IMR-90 (cell line): ENCODE data around the gene UBL4A. TPM values are rescaled to one million over a fixed set of nuclear protein-coding genes. Genes with fewer than 3 reads are reported as not detected.

Experiments
- ATAC-seq: fragments of 200-7000 bp; cut with Tn5 transposase; 2 replicates; pipeline ENCODE4 v1.9.1; 2020; ENCODE audit warnings: low read depth, mild to moderate bottlenecking, moderate library complexity
- BruUV-seq: library from RNA; stranded (reverse); fragments of 400-500 nt; replicated peaks from 2 replicates; lab custom pipeline; 2021; lab: Mats Ljungman, UMichigan
- CTCF ChIA-PET: fragments of 300-600 bp; formaldehyde crosslinking; extraction: SDS; loops from one replicate; lab custom pipeline; 2021; ENCODE audit warnings: antibody characterized with exemption; lab: Yijun Ruan, JAX
- POLR2A ChIA-PET: fragments of 300-600 bp; sonication (Branson Sonifier 250); formaldehyde crosslinking; loops from one replicate; lab custom pipeline; 2022; ENCODE audit warnings: antibody characterized with exemption; ENCODE audit not compliant: unreplicated experiment; lab: Charles Lee
- DNase-seq: peaks from one replicate; pipeline ENCODE4 v3.0.0; 2013
- H2AFZ ChIP-seq: replicated peaks from 2 replicates; pipeline ENCODE3; 2013; ENCODE audit warnings: low read length, mild to moderate bottlenecking; ENCODE audit not compliant: poor library complexity
- H2AK5ac ChIP-seq: 2 replicates; pipeline ENCODE4 v1.6.1; 2013; ENCODE audit warnings: low read depth, low read length, inconsistent platforms
- H2AK9ac ChIP-seq: replicated peaks from 2 replicates; pipeline ENCODE3; 2013; ENCODE audit warnings: mild to moderate bottlenecking, low read depth, low read length, moderate library complexity; ENCODE audit not compliant: poor library complexity
- H2BK120ac ChIP-seq: 2 replicates; pipeline ENCODE4 v1.6.1; 2013; ENCODE audit warnings: low read depth, low read length, inconsistent platforms
- H2BK15ac ChIP-seq: 3 replicates; pipeline ENCODE4 v1.6.1; 2013; ENCODE audit warnings: low read depth, low read length, inconsistent platforms
- H2BK20ac ChIP-seq: 2 replicates; pipeline ENCODE4 v1.6.1; 2013; ENCODE audit warnings: low read depth, mild to moderate bottlenecking, inconsistent platforms, low read length, moderate library complexity
- H2BK5ac ChIP-seq: 2 replicates; pipeline ENCODE4 v1.6.1; 2013; ENCODE audit warnings: mild to moderate bottlenecking, low read depth, low read length, inconsistent platforms; ENCODE audit not compliant: poor library complexity, severe bottlenecking
- H3K14ac ChIP-seq: replicated peaks from 2 replicates; pipeline ENCODE4 v1.6.1; 2013; ENCODE audit warnings: low read depth, low read length, inconsistent platforms
- H3K18ac ChIP-seq: 2 replicates; pipeline ENCODE4 v1.6.1; 2013; ENCODE audit warnings: low read depth, low read length, control low read depth
- H3K23ac ChIP-seq: 2 replicates; pipeline ENCODE4 v1.6.1; 2013; ENCODE audit warnings: low read depth, low read length, inconsistent platforms
- H3K27ac ChIP-seq: 2 replicates; pipeline ENCODE4 v1.5.1; 2013; ENCODE audit warnings: mild to moderate bottlenecking, control low read depth, low read length; ENCODE audit not compliant: insufficient read depth
- H3K27me3 ChIP-seq: 2 replicates; pipeline ENCODE4 v1.6.1; 2013; ENCODE audit warnings: low read length; ENCODE audit not compliant: control insufficient read depth, insufficient read depth
- H3K36me3 ChIP-seq: 2 replicates; pipeline ENCODE4 v1.6.1; 2013; ENCODE audit warnings: low read length, mixed read lengths; ENCODE audit not compliant: control insufficient read depth, insufficient read depth
- H3K4ac ChIP-seq: 2 replicates; pipeline ENCODE4 v1.6.1; 2013; ENCODE audit warnings: low read depth, low read length, inconsistent platforms
- H3K4me1 ChIP-seq: 2 replicates; pipeline ENCODE4 v1.6.1; 2013; ENCODE audit warnings: low read length, mixed read lengths; ENCODE audit not compliant: control insufficient read depth, insufficient read depth
- H3K4me2 ChIP-seq: 2 replicates; pipeline ENCODE4 v1.6.1; 2013; ENCODE audit warnings: low read depth, mild to moderate bottlenecking, control low read depth, low read length, moderate library complexity
- H3K4me3 ChIP-seq: 2 replicates; pipeline ENCODE4 v1.5.1; 2013; ENCODE audit warnings: low read depth, mild to moderate bottlenecking, control low read depth, low read length, moderate library complexity; ENCODE audit not compliant: insufficient read depth
- H3K56ac ChIP-seq: 2 replicates; pipeline ENCODE4 v1.6.1; 2013; ENCODE audit warnings: low read length, inconsistent platforms; ENCODE audit not compliant: insufficient read depth; ENCODE audit errors: extremely low read depth
- H3K79me1 ChIP-seq, 2 experiments: 2 replicates each; pipeline ENCODE4 v1.6.1; 2013; ENCODE audit warnings: low read length in 2 of 2, inconsistent platforms in 1 of 2, low read depth in 1 of 2
- H3K9ac ChIP-seq: 2 replicates; pipeline ENCODE4 v1.6.1; 2013; ENCODE audit warnings: low read depth, low read length, control low read depth
- H3K9me1 ChIP-seq: 2 replicates; pipeline ENCODE4 v1.6.1; 2013; ENCODE audit warnings: low read length, inconsistent platforms; ENCODE audit not compliant: insufficient read depth
- H3K9me3 ChIP-seq: 2 replicates; pipeline ENCODE4 v1.6.1; 2013; ENCODE audit warnings: low read length; ENCODE audit not compliant: control insufficient read depth, insufficient read depth
- H4K20me1 ChIP-seq: 2 replicates; pipeline ENCODE4 v1.6.1; 2013; ENCODE audit warnings: low read length, inconsistent platforms; ENCODE audit not compliant: insufficient read depth
- H4K5ac ChIP-seq: 2 replicates; pipeline ENCODE4 v1.6.1; 2013; ENCODE audit warnings: mild to moderate bottlenecking, low read depth, low read length, control low read depth
- H4K8ac ChIP-seq, 2 experiments: 2 replicates each; pipeline ENCODE4 v1.6.1; 2013; ENCODE audit warnings: low read depth in 2 of 2, low read length in 2 of 2, control low read depth in 1 of 2, inconsistent platforms in 1 of 2
- H4K91ac ChIP-seq: 2 replicates; pipeline ENCODE4 v1.6.1; 2013; ENCODE audit warnings: low read depth, low read length, inconsistent platforms; ENCODE audit not compliant: insufficient read depth
- BHLHE40 ChIP-seq: fragments of 150-350 bp; IDR thresholded peaks from 2 replicates; pipeline ENCODE4 v1.6.1; 2016; ENCODE audit warnings: mild to moderate bottlenecking, low read depth, low read length
- CEBPB ChIP-seq: IDR thresholded peaks from 2 replicates; pipeline ENCODE4 v1.6.1; 2012; ENCODE audit warnings: low read depth, low read length, improper control_type of control experiment
- CHD1 ChIP-seq: IDR thresholded peaks from 2 replicates; pipeline ENCODE4 v1.6.1; 2012; ENCODE audit warnings: low read depth, low read length, improper control_type of control experiment
- ELK1 ChIP-seq: fragments of 150-350 bp; IDR thresholded peaks from 2 replicates; pipeline ENCODE4 v1.6.1; 2016; ENCODE audit warnings: low read depth, mild to moderate bottlenecking, low read length, moderate library complexity, borderline replicate concordance
- FOS ChIP-seq: fragments of 150-350 bp; IDR thresholded peaks from 2 replicates; pipeline ENCODE4 v1.6.1; 2016; ENCODE audit warnings: low read depth, low read length
- MAFK ChIP-seq: IDR thresholded peaks from 2 replicates; pipeline ENCODE4 v1.6.1; 2012; ENCODE audit warnings: low read depth, low read length, improper control_type of control experiment
- MAZ ChIP-seq: IDR thresholded peaks from 2 replicates; pipeline ENCODE4 v1.6.1; 2012; ENCODE audit warnings: low read depth, mild to moderate bottlenecking, low read length, improper control_type of control experiment, moderate library complexity, borderline replicate concordance
- POLR2A ChIP-seq: IDR thresholded peaks from 2 replicates; pipeline ENCODE4 v1.6.1; 2012; ENCODE audit warnings: mild to moderate bottlenecking, low read depth, low read length
- RFX5 ChIP-seq: IDR thresholded peaks from 2 replicates; pipeline ENCODE4 v1.8.0; 2012; ENCODE audit warnings: low read depth, mild to moderate bottlenecking, low read length, moderate library complexity
- SMC3 ChIP-seq: fragments of 150-350 bp; IDR thresholded peaks from 2 replicates; pipeline ENCODE4 v1.6.1; 2016; ENCODE audit warnings: low read depth, mild to moderate bottlenecking, antibody characterized with exemption, low read length, moderate library complexity
- WGBS, 2 experiments: methylation state at CpG; one replicate each; pipeline versions ENCODE4 v1.1.5 to v1.1.7; 2013; ENCODE audit warnings: missing lambda C conversion rate in 2 of 2; ENCODE audit not compliant: insufficient read length in 1 of 2; ENCODE audit errors: extremely low coverage in 2 of 2; 5-methylcytosine and 5-hydroxymethylcytosine counted together
- dilution Hi-C: fragments of 300-500 bp; cut with HindIII; formaldehyde crosslinking; loops from one replicate; pipeline ENCODE4 v1.14.3; 2018; ENCODE audit warnings: low sequenced_read_pairs; ENCODE audit not compliant: unreplicated experiment
- in situ Hi-C: fragments of 300-500 bp; cut with MboI; formaldehyde crosslinking; loops from 3 replicates; pipeline ENCODE4 v1.14.3; 2019; ENCODE audit warnings: low sequenced_read_pairs, inconsistent platforms, mixed read lengths
- intact Hi-C: fragments of 100-400 bp; cut with micrococcal nuclease; formaldehyde crosslinking; loops from 2 replicates; pipeline ENCODE4 v1.10.0; 2022
- polyA plus RNA-seq, 3 experiments: library from polyadenylated mRNA; depleted of rRNA; stranded (reverse); fragments of >200 nt; gene quantifications; 2 replicates each; pipeline ENCODE4 v1.2.3, GENCODE V29; 2012; ENCODE audit warnings: low replicate concordance in 1 of 3
- total RNA-seq: library from RNA; depleted of rRNA; stranded (reverse); fragments of >200 nt; gene quantifications from 2 replicates; pipeline ENCODE4 v1.2.3, GENCODE V29; 2012

Gene UBL4A
- total and polyA plus RNA-seq, 2 of the 4 experiments (the other 2 are of a cell fraction), result 24.6 to 28.3 TPM

DNA sequence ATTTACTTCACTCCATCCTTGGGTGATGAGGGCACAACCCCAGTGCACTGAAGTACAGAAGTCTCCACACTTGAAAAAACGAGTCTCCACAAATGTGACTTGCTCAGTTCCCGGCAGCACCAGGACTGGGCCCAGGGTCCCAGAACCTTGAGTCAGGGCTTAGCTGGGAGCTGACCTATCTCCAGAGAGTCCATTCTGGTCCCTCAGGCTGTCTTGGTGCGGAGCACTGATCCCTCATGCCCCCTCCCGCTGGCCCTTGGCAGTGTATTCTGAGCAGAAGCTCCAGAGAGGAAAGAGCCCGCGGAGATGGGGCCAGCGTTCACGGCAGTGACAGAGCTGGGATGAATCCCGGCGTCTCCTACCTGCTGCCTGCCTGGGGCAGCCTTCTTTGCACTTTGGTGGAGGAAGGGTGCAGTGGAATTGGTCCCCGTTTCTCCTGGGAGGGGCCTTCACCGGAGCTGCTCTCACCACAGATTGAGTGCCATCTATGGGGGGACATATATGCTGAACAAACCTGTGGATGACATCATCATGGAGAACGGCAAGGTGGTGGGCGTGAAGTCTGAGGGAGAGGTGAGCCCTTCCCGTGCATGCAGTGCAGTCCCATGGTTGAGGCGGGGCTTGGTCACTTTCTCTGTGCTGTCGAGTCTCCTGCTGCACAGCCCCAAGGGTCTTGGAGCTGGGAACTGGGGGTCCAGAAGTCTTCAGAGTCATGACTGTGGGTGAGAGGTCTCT lies 45.6 kb downstream of the UBL4A start:
- no peak overlapping the region for H4K91ac ChIP-seq
- no peak overlapping the region for H2AK5ac ChIP-seq
- no peak overlapping the region for H3K4me2 ChIP-seq
- peaks cover 0 to 24% of the 10 kb centered on the region in 2 experiments; a peak in 1 of 4 replicates for H3K79me1 ChIP-seq
- H4K8ac ChIP-seq, result no peak overlapping the region
- H4K20me1 ChIP-seq, result peaks cover 14% of the 10 kb centered on the region
- no peak overlapping the region for H3K56ac ChIP-seq
- intact Hi-C loops (no loop called here), in situ Hi-C loops (no loop called here), dilution Hi-C loops (no loop called here)
- no peak overlapping the region for H3K4ac ChIP-seq
- POLR2A ChIA-PET, result no interaction called here
- no peak overlapping the region for H3K27ac ChIP-seq
- peaks cover 10% of the 10 kb centered on the region for H3K4me1 ChIP-seq
- H2BK5ac ChIP-seq, result no peak overlapping the region
- ATAC-seq (no peak), DNase-seq (no peak)
- CTCF ChIA-PET, result no interaction called here
- no peak overlapping the region for H3K14ac ChIP-seq
- H4K5ac ChIP-seq, result no peak overlapping the region
- no peaks in the 10 kb centered on the region for H3K27me3 ChIP-seq
- H3K9me3 ChIP-seq, result no peaks in the 10 kb centered on the region; the same call in 1 of the 2 replicates
- 70% methylated on average over 4 of the region's 17 CpGs; no CpG with 5 or more reads in 1 of the 2 experiments for WGBS, 2 experiments
- H2BK20ac ChIP-seq, result no peak overlapping the region
- H2BK15ac ChIP-seq, result no peak overlapping the region
- no peak overlapping the region for H3K18ac ChIP-seq
- H3K9ac ChIP-seq, result no peak overlapping the region
- TF ChIP-seq RFX5 (no peak), POLR2A (no peak), SMC3 (no peak), BHLHE40 (no peak), CHD1 (no peak), ELK1 (no peak), MAFK (no peak), CEBPB (no peak), MAZ (no peak), FOS (no peak)
- no TSS peak for BruUV-seq
- H3K36me3 ChIP-seq, result peaks cover 34% of the 10 kb centered on the region
- H2AFZ ChIP-seq, result no peak overlapping the region
- H3K9me1 ChIP-seq, result no peaks in the 10 kb centered on the region
- no peak overlapping the region for H2BK120ac ChIP-seq
- H3K23ac ChIP-seq, result no peak overlapping the region
- H3K4me3 ChIP-seq, result no peak overlapping the region
- H2AK9ac ChIP-seq, result no peak overlapping the region
